Trophoblast cell (in vitro differentiated cells and primary cell): ENCODE results near the gene PRPF4.

Experiments used
- DNase-seq, 2 donors: peaks; one replicate each; pipeline ENCODE4 v3.0.0-alpha.2; 2016
- H2AFZ ChIP-seq: 2 replicates; pipeline ENCODE4 v1.6.1; 2013; ENCODE audit warnings: low read length, moderate library complexity, mild to moderate bottlenecking; ENCODE audit not compliant: insufficient read depth, poor library complexity
- H2AK5ac ChIP-seq: 2 replicates; pipeline ENCODE4 v1.6.1; 2013; ENCODE audit warnings: mild to moderate bottlenecking, low read length
- H2BK120ac ChIP-seq: 2 replicates; pipeline ENCODE4 v1.6.1; 2013; ENCODE audit warnings: low read length, mild to moderate bottlenecking, moderate library complexity; ENCODE audit not compliant: insufficient read depth, poor library complexity
- H2BK12ac ChIP-seq: 2 replicates; pipeline ENCODE4 v1.6.1; 2013; ENCODE audit warnings: mild to moderate bottlenecking, low read length, moderate library complexity
- H2BK5ac ChIP-seq: 2 replicates; pipeline ENCODE4 v1.6.1; 2013; ENCODE audit warnings: low read length, low read depth, moderate library complexity, mild to moderate bottlenecking; ENCODE audit not compliant: poor library complexity
- H3K14ac ChIP-seq: 2 replicates; pipeline ENCODE4 v1.6.1; 2013; ENCODE audit warnings: mild to moderate bottlenecking, low read length
- H3K18ac ChIP-seq: 2 replicates; pipeline ENCODE4 v1.6.1; 2013; ENCODE audit warnings: mild to moderate bottlenecking, low read length
- H3K23ac ChIP-seq: 2 replicates; pipeline ENCODE4 v1.6.1; 2013; ENCODE audit warnings: low read length
- H3K27ac ChIP-seq: 2 replicates; pipeline ENCODE4 v1.5.1; 2013; ENCODE audit warnings: low read depth, mild to moderate bottlenecking, inconsistent platforms, low read length, moderate library complexity
- H3K27me3 ChIP-seq: 2 replicates; pipeline ENCODE4 v1.6.1; 2013; ENCODE audit warnings: inconsistent platforms, mild to moderate bottlenecking, low read length, moderate library complexity; ENCODE audit not compliant: insufficient read depth
- H3K36me3 ChIP-seq, 2 experiments: 1 replicate in 1 of 2; 2 replicates in 1 of 2; pipeline ENCODE4 v1.6.1; 2013; ENCODE audit warnings: low read length in 2 of 2, mild to moderate bottlenecking in 2 of 2, moderate library complexity in 1 of 2; ENCODE audit not compliant: insufficient read depth in 2 of 2, control insufficient read depth in 1 of 2
- H3K4ac ChIP-seq: 2 replicates; pipeline ENCODE4 v1.6.1; 2013; ENCODE audit warnings: low read depth, mild to moderate bottlenecking, low read length, moderate library complexity
- H3K4me1 ChIP-seq, 2 experiments: 1 replicate in 1 of 2; 2 replicates in 1 of 2; pipeline ENCODE4 v1.6.1; 2013; ENCODE audit warnings: low read length in 2 of 2, mild to moderate bottlenecking in 2 of 2, moderate library complexity in 1 of 2; ENCODE audit not compliant: insufficient read depth in 2 of 2, control insufficient read depth in 1 of 2
- H3K4me2 ChIP-seq: 2 replicates; pipeline ENCODE4 v1.6.1; 2013; ENCODE audit warnings: inconsistent platforms, mild to moderate bottlenecking, low read length, moderate library complexity
- H3K4me3 ChIP-seq: 2 replicates; pipeline ENCODE4 v1.5.1; 2013; ENCODE audit warnings: mild to moderate bottlenecking, low read depth, low read length, inconsistent platforms
- H3K79me1 ChIP-seq: one replicate; pipeline ENCODE4 v1.6.1; 2013; ENCODE audit warnings: low read length
- H3K79me2 ChIP-seq: 2 replicates; pipeline ENCODE4 v1.6.1; 2013; ENCODE audit warnings: low read length, mild to moderate bottlenecking; ENCODE audit not compliant: control insufficient read depth, insufficient read depth, poor library complexity
- H3K9ac ChIP-seq: 2 replicates; pipeline ENCODE4 v1.6.1; 2013; ENCODE audit warnings: mild to moderate bottlenecking, low read length
- H3K9me3 ChIP-seq: 2 replicates; pipeline ENCODE4 v1.6.1; 2013; ENCODE audit warnings: low read depth, mild to moderate bottlenecking, control low read depth, inconsistent platforms, low read length; ENCODE audit not compliant: insufficient read depth
- H4K12ac ChIP-seq: 2 replicates; pipeline ENCODE4 v1.6.1; 2013; ENCODE audit warnings: low read depth, mild to moderate bottlenecking, low read length, moderate library complexity
- H4K8ac ChIP-seq: 2 replicates; pipeline ENCODE4 v1.6.1; 2013; ENCODE audit warnings: low read depth, mild to moderate bottlenecking, low read length, moderate library complexity
- H4K91ac ChIP-seq: one replicate; pipeline ENCODE4 v1.6.1; 2013; ENCODE audit warnings: low read depth, mild to moderate bottlenecking, low read length, moderate library complexity
- WGBS: extraction: QIAGEN DNeasy Blood & Tissue Kit; methylation state at CpG from one replicate; pipeline ENCODE4 v1.1.7; 2013; ENCODE audit warnings: missing lambda C conversion rate; ENCODE audit not compliant: insufficient read length, insufficient coverage; ENCODE audit errors: extremely low coverage; 5-methylcytosine and 5-hydroxymethylcytosine counted together

Gene PRPF4

DNA sequence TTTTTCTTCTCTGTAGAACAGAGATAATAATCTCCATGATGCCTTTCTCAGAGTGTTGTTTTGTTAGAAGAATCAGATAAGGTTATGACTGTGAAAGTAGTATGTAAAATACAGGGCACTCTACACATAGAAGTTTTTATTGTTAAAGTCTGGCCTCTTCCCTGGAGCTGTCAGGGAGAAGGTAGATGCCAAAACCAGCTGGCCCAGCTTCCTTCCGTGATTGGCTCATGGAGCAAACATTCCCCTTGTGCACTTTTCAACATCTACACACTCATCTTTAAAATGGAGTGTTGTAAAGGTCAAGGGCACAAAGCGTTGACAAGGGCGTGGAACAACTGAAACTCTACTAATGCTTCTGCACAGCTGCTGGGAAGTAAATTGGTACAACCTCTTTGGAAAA is 35.1 kb downstream of the PRPF4 start:
- no CpG with 5 or more reads among the region's 3 CpGs for WGBS
- Histone ChIP-seq H3K4me3 (no peak overlapping the region), H3K27me3 (no peaks in the 10 kb centered on the region)

DNA sequence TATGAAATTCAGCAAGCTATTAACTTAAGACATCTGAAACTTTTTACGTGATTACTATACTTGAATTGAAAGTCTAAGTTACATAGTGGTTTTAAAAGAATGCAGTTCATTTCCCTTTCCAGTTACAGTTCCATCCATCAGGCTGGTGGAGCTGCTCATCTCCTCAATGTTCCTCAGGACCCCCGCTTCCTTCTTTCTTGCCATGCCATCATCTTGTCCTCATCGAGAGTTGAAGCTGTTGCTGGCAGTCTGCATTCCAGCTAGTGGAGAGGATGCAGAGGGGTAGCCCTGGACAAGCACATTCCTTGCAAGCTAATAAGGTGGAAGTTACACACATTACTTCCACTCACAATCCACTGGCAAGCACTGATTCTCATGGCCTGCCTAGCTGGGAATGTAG is 36.5 kb downstream of the PRPF4 start:
- Histone ChIP-seq H3K14ac (no peak overlapping the region), H3K9me3 (no peaks in the 10 kb centered on the region), H3K79me1 (no peaks in the 10 kb centered on the region), H4K91ac (no peak overlapping the region), H3K9ac (no peak overlapping the region), H3K4ac (no peak overlapping the region), H3K27ac (no peak overlapping the region), H3K4me2 (no peak overlapping the region), H3K36me3 (no peaks in the 10 kb centered on the region), H3K18ac (no peak overlapping the region), H2AK5ac (no peak overlapping the region), H4K8ac (no peak overlapping the region), H2BK5ac (no peak overlapping the region), H3K27me3 (no peaks in the 10 kb centered on the region), H3K4me3 (no peak overlapping the region), H2AFZ (no peak overlapping the region), H3K79me2 (no peaks in the 10 kb centered on the region), H3K23ac (no peak overlapping the region), H2BK12ac (no peak overlapping the region), H2BK120ac (no peak overlapping the region), H4K12ac (no peak overlapping the region), H3K4me1 (no peaks in the 10 kb centered on the region)
- WGBS: no CpG with 5 or more reads among the region's 3 CpGs
- no peak for DNase-seq

More for the DNA sequence above, 35.1 kb downstream of the PRPF4 start:
- no peak overlapping the region for H3K23ac ChIP-seq
- H3K18ac ChIP-seq: no peak overlapping the region
- H4K12ac ChIP-seq: no peak overlapping the region
- no peak overlapping the region for H3K27ac ChIP-seq
- no peak overlapping the region for H4K91ac ChIP-seq
- DNase-seq: peak in 1 of 2 donors; percentile 55
- H3K79me1 ChIP-seq: no peaks in the 10 kb centered on the region
- no peak overlapping the region for H3K9ac ChIP-seq
- H2BK120ac ChIP-seq: no peak overlapping the region
- no peak overlapping the region for H2BK12ac ChIP-seq
- H4K8ac ChIP-seq: no peak overlapping the region
- no peaks in the 10 kb centered on the region for H3K36me3 ChIP-seq
- no peak overlapping the region for H3K4me2 ChIP-seq
- H3K4ac ChIP-seq: no peak overlapping the region
- no peaks in the 10 kb centered on the region for H3K9me3 ChIP-seq
- no peak overlapping the region for H2AK5ac ChIP-seq
- no peak overlapping the region for H2BK5ac ChIP-seq
- no peaks in the 10 kb centered on the region for H3K4me1 ChIP-seq
- no peaks in the 10 kb centered on the region for H3K79me2 ChIP-seq
- no peak overlapping the region for H3K14ac ChIP-seq
- H2AFZ ChIP-seq: no peak overlapping the region

DNA sequence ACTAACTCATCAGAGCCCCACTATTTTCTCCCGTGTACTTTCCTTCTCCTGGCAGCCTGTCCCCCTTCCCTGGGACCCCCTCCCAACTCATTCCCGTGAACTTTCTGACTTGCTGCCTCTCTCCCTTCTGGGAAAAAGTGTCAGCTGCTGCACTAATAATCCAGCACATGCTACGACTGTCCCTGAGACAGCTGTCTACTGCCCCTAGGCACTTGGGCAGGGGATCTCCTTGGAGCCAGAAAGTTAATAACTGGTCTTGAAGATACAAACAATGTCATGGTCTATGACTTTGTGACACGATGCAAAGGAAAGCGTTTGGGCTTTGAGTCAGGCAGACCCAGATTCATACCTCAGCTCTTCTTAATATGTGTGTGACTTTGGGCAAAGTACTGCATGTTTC is 37.8 kb downstream of the PRPF4 start:
- Histone ChIP-seq H3K23ac (no peak overlapping the region), H3K4me3 (no peak overlapping the region), H4K91ac (no peak overlapping the region), H3K18ac (no peak overlapping the region), H3K9ac (peak overlapping the region; percentile 2), H3K27ac (no peak overlapping the region), H2BK120ac (no peak overlapping the region), H2BK12ac (no peak overlapping the region), H4K12ac (no peak overlapping the region), H3K27me3 (no peaks in the 10 kb centered on the region), H3K36me3 (no peaks in the 10 kb centered on the region), H3K79me1 (no peaks in the 10 kb centered on the region), H2BK5ac (no peak overlapping the region), H3K4me1 (no peaks in the 10 kb centered on the region), H3K9me3 (no peaks in the 10 kb centered on the region), H2AFZ (no peak overlapping the region), H3K4ac (no peak overlapping the region), H3K79me2 (no peaks in the 10 kb centered on the region), H3K14ac (no peak overlapping the region), H3K4me2 (no peak overlapping the region), H2AK5ac (no peak overlapping the region), H4K8ac (no peak overlapping the region)
- WGBS: no CpG with 5 or more reads among the region's 5 CpGs
- no peak for DNase-seq

- Histone ChIP-seq H3K27ac (no peak overlapping the region), H3K9ac (no peak overlapping the region), H3K36me3 (no peaks in the 10 kb centered on the region)
Measured at GRCh38 chr9:113315231-113315630, 39.8 kb downstream of the PRPF4 start.

More at GRCh38 chr9:113315231-113315630, 39.8 kb downstream of the PRPF4 start:
- no peak overlapping the region for H3K4ac ChIP-seq
- no peak overlapping the region for H4K12ac ChIP-seq
- DNase-seq: no peak
- H3K4me2 ChIP-seq: no peak overlapping the region
- H3K9me3 ChIP-seq: no peaks in the 10 kb centered on the region
- no peak overlapping the region for H4K91ac ChIP-seq
- H3K4me1 ChIP-seq: no peaks in the 10 kb centered on the region
- no peak overlapping the region for H2BK5ac ChIP-seq
- H2AFZ ChIP-seq: no peak overlapping the region
- no peak overlapping the region for H2BK120ac ChIP-seq
- no peak overlapping the region for H3K18ac ChIP-seq
- no peaks in the 10 kb centered on the region for H3K79me1 ChIP-seq
- H3K27me3 ChIP-seq: no peaks in the 10 kb centered on the region
- H3K14ac ChIP-seq: no peak overlapping the region
- H3K79me2 ChIP-seq: no peaks in the 10 kb centered on the region
- no peak overlapping the region for H4K8ac ChIP-seq
- H2AK5ac ChIP-seq: no peak overlapping the region
- no peak overlapping the region for H2BK12ac ChIP-seq
- no peak overlapping the region for H3K4me3 ChIP-seq
- H3K23ac ChIP-seq: no peak overlapping the region
